MM.1S (cell line): ENCODE results near the gene EIF2B2.

Experiments used
- DNase-seq: peaks from one replicate; pipeline ENCODE4 v3.0.0-alpha.2; 2015
- H2AFZ ChIP-seq: fragments of 300-600 bp; sonication (generic); 2 replicates; pipeline ENCODE4 v1.6.0; 2016; ENCODE audit warnings: antibody characterized with exemption, low read length
- H3F3A ChIP-seq: fragments of 300-600 bp; sonication (generic); 2 replicates; pipeline ENCODE4 v1.6.1; 2016; ENCODE audit warnings: mild to moderate bottlenecking, antibody characterized with exemption, low read length, moderate library complexity, mixed read lengths; ENCODE audit not compliant: insufficient read depth
- H3K27ac ChIP-seq: fragments of 300-600 bp; sonication (generic); 2 replicates; pipeline ENCODE4 v1.5.1; 2016; ENCODE audit warnings: mild to moderate bottlenecking, low read length
- H3K27me3 ChIP-seq: fragments of 300-600 bp; sonication (generic); replicated peaks from 2 replicates; pipeline ENCODE4 v1.6.0; 2016; ENCODE audit warnings: low read length; ENCODE audit not compliant: insufficient read depth
- H3K36me3 ChIP-seq: fragments of 300-600 bp; sonication (generic); replicated peaks from 2 replicates; pipeline ENCODE4 v1.6.1; 2016; ENCODE audit warnings: mild to moderate bottlenecking, low read length, mixed read lengths; ENCODE audit not compliant: insufficient read depth
- H3K4me1 ChIP-seq: fragments of 300-600 bp; sonication (generic); 2 replicates; pipeline ENCODE4 v1.6.1; 2016; ENCODE audit warnings: low read length, mixed read lengths
- H3K4me2 ChIP-seq: fragments of 300-600 bp; sonication (generic); 2 replicates; pipeline ENCODE4 v1.6.0; 2016; ENCODE audit warnings: low read depth, low read length
- H3K4me3 ChIP-seq: fragments of 300-600 bp; sonication (generic); 2 replicates; pipeline ENCODE4 v1.5.1; 2016; ENCODE audit warnings: low read length, mixed read lengths
- H3K79me2 ChIP-seq: fragments of 300-600 bp; sonication (generic); 2 replicates; pipeline ENCODE4 v1.6.1; 2016; ENCODE audit warnings: mixed run types, low read length, mixed read lengths
- H3K9ac ChIP-seq: fragments of 300-600 bp; sonication (generic); 2 replicates; pipeline ENCODE4 v1.6.1; 2016; ENCODE audit warnings: low read length, mixed read lengths
- H3K9me2 ChIP-seq: fragments of 300-600 bp; sonication (generic); replicated peaks from 2 replicates; pipeline ENCODE4 v1.6.1; 2016; ENCODE audit warnings: mild to moderate bottlenecking, low read length, mixed read lengths; ENCODE audit not compliant: insufficient read depth
- H3K9me3 ChIP-seq: fragments of 300-600 bp; sonication (generic); replicated peaks from 2 replicates; pipeline ENCODE4 v1.6.1; 2016; ENCODE audit warnings: mild to moderate bottlenecking, low read length, mixed read lengths; ENCODE audit not compliant: insufficient read depth
- H4K20me1 ChIP-seq: fragments of 300-600 bp; sonication (generic); 2 replicates; pipeline ENCODE4 v1.6.1; 2016; ENCODE audit warnings: mild to moderate bottlenecking, low read length, moderate library complexity, mixed read lengths; ENCODE audit not compliant: insufficient read depth
- CTCF ChIP-seq: fragments of 300-600 bp; sonication (generic); IDR thresholded peaks from 2 replicates; pipeline ENCODE4 v1.5.1; 2016; ENCODE audit warnings: antibody characterized with exemption, low read length, mixed read lengths
- EZH2 ChIP-seq: fragments of 300-600 bp; sonication (generic); optimal IDR thresholded peaks from 2 replicates; pipeline ENCODE3; 2017; ENCODE audit warnings: low read depth, mild to moderate bottlenecking, antibody characterized with exemption, low read length, mixed read lengths
- EZH2phosphoT487 ChIP-seq: fragments of 300-600 bp; sonication (generic); IDR thresholded peaks from 2 replicates; pipeline ENCODE4 v1.6.1; 2018; ENCODE audit warnings: antibody characterized with exemption, low read length

EIF2B2 gene

GRCh38 chr14:74961238-74961911 lies 41.3 kb upstream of the EIF2B2 start:
- H3K9me3 ChIP-seq = no peaks in the 10 kb centered on the region
- no peaks in the 10 kb centered on the region for H3K9me2 ChIP-seq
- no peaks in the 10 kb centered on the region for H3K79me2 ChIP-seq
- H3K9ac ChIP-seq = no peak overlapping the region
- no peak overlapping the region for H3K27ac ChIP-seq
- H3K4me3 ChIP-seq = no peak overlapping the region
- no peaks in the 10 kb centered on the region for H4K20me1 ChIP-seq
- no peaks in the 10 kb centered on the region for H3F3A ChIP-seq
- H3K36me3 ChIP-seq = no peaks in the 10 kb centered on the region
- no peaks in the 10 kb centered on the region for H3K27me3 ChIP-seq
- no peak for TF ChIP-seq CTCF
- no peak for TF ChIP-seq EZH2phosphoT487
- TF ChIP-seq EZH2 = no peak
- no peaks in the 10 kb centered on the region for H3K4me1 ChIP-seq
- DNase-seq = no peak
- no peak overlapping the region for H3K4me2 ChIP-seq
- H2AFZ ChIP-seq = no peak overlapping the region

GRCh38 chr14:74962046-74962445 lies 40.7 kb upstream of the EIF2B2 start:
- Histone ChIP-seq H3F3A (no peaks in the 10 kb centered on the region), H4K20me1 (no peaks in the 10 kb centered on the region), H3K79me2 (no peaks in the 10 kb centered on the region), H3K4me2 (no peak overlapping the region), H3K4me3 (no peak overlapping the region), H3K9me3 (no peaks in the 10 kb centered on the region), H3K9ac (no peak overlapping the region), H3K36me3 (no peaks in the 10 kb centered on the region), H3K4me1 (no peaks in the 10 kb centered on the region), H3K9me2 (no peaks in the 10 kb centered on the region), H3K27me3 (no peaks in the 10 kb centered on the region), H3K27ac (no peak overlapping the region), H2AFZ (no peak overlapping the region)
- TF ChIP-seq CTCF (no peak), EZH2 (no peak), EZH2phosphoT487 (no peak)
- DNase-seq = no peak

GRCh38 chr14:74962493-74962892 lies 40.2 kb upstream of the EIF2B2 start:
- Histone ChIP-seq H3K27ac (no peak overlapping the region), H4K20me1 (no peaks in the 10 kb centered on the region), H3K9me2 (no peaks in the 10 kb centered on the region), H3K4me2 (no peak overlapping the region), H2AFZ (no peak overlapping the region), H3K9me3 (no peaks in the 10 kb centered on the region), H3K79me2 (no peaks in the 10 kb centered on the region), H3K9ac (no peak overlapping the region), H3K4me1 (no peaks in the 10 kb centered on the region), H3K36me3 (no peaks in the 10 kb centered on the region), H3F3A (no peaks in the 10 kb centered on the region), H3K4me3 (no peak overlapping the region), H3K27me3 (no peaks in the 10 kb centered on the region)
- DNase-seq = no peak
- TF ChIP-seq EZH2phosphoT487 (no peak), CTCF (no peak), EZH2 (no peak)
